Transverse colon (tissue), 4 donors: ENCODE data around the gene DGKE. TPM values are rescaled to one million over a fixed set of nuclear protein-coding genes. Genes with fewer than 3 reads are reported as not detected.
A peak's percentile ranks its signal among the peaks of the same experiment; 100 is the strongest.

ENCODE experiments used
- DNase-seq: peaks from one replicate; pipeline ENCODE4 v3.0.0-alpha.2; 2019
- H3K27ac ChIP-seq, 4 donors: fragments of 200-600 bp; sonication (generic); 2 replicates each; pipeline ENCODE4 v1.5.1; 2016 to 2018; ENCODE audit warnings: inconsistent platforms in 4 of 4
- H3K27me3 ChIP-seq: fragments of 200-600 bp; sonication (generic); 2 replicates; pipeline ENCODE4 v1.5.1; 2017; ENCODE audit warnings: inconsistent platforms
- H3K36me3 ChIP-seq, 4 donors: fragments of 200-600 bp; sonication (generic); 2 replicates each; pipeline ENCODE4 v1.5.1; 2017 to 2019; ENCODE audit warnings: inconsistent platforms in 4 of 4
- H3K4me1 ChIP-seq, 4 donors: fragments of 200-600 bp; sonication (generic); 2 replicates each; pipeline ENCODE4 v1.5.1; 2017 to 2020; ENCODE audit warnings: inconsistent platforms in 4 of 4
- H3K4me3 ChIP-seq, 4 donors: fragments of 200-600 bp; sonication (generic); 1 replicate in 1 of 4; 2 replicates in 3 of 4; pipeline versions ENCODE4 v1.5.1 to v1.6.1; 2017 to 2019; ENCODE audit warnings: inconsistent platforms in 4 of 4
- H3K9me3 ChIP-seq, 2 donors: fragments of 200-600 bp; sonication (generic); 2 replicates each; pipeline ENCODE4 v1.5.1; 2017 to 2019; ENCODE audit warnings: inconsistent platforms in 2 of 2
- EP300 ChIP-seq: sonication (generic); formaldehyde crosslinking; IDR thresholded peaks from one replicate; pipeline ENCODE4 v1.6.1; 2017; ENCODE audit warnings: antibody characterized with exemption, low read depth
- POLR2A ChIP-seq: fragments of 450-650 bp; IDR thresholded peaks from one replicate; pipeline ENCODE4 v1.6.1; 2016; ENCODE audit warnings: antibody characterized with exemption, mild to moderate bottlenecking, moderate library complexity
- POLR2AphosphoS5 ChIP-seq, 3 donors: sonication (generic); formaldehyde crosslinking; IDR thresholded peaks; one replicate each; pipeline ENCODE4 v1.6.1; 2016; ENCODE audit warnings: antibody characterized with exemption in 3 of 3
- WGBS, 2 donors: methylation state at CpG; one replicate each; pipeline ENCODE4 v1.1.5; 2018; ENCODE audit warnings: low coverage in 1 of 2; 5-methylcytosine and 5-hydroxymethylcytosine counted together
- in situ Hi-C, 4 donors: fragments of 200-750 bp; cut with MboI; loops; one replicate each; pipeline versions ENCODE4 v1.15.0 to v1.15.1; 2017; ENCODE audit warnings: low sequenced_read_pairs in 3 of 4, low pct_ligation_motif_present in 1 of 4, low pct_unique_long_range_greater_than_20kb in 1 of 4
- intact Hi-C: fragments of 100-400 bp; cut with DNase I; formaldehyde crosslinking; loops from one replicate; pipeline ENCODE4 v1.15.1; 2023; ENCODE audit warnings: low total_unique reads
- total RNA-seq, 4 donors: library from RNA; depleted of rRNA; stranded (reverse); fragments of >200 nt; gene quantifications; one replicate each; pipeline ENCODE4 v1.1.0, GENCODE V29; 2016
- TF ChIP-seq, protein P1 (sequence below), 5 experiments: fragments of 200-600 bp in 3 of 5; fragments of 450-650 bp in 2 of 5; sonication (generic) in 3 of 5; IDR thresholded peaks; 1 replicate in 2 of 5; 2 replicates in 3 of 5; pipeline ENCODE4 v1.5.1; 2016 to 2017; ENCODE audit warnings: antibody characterized with exemption in 5 of 5, inconsistent platforms in 3 of 5, mild to moderate bottlenecking in 2 of 5, moderate library complexity in 1 of 5

The DGKE gene
- total RNA-seq, 4 donors from 2014 or later: 2.6 to 35.9 (median 11.4) TPM

DNA sequence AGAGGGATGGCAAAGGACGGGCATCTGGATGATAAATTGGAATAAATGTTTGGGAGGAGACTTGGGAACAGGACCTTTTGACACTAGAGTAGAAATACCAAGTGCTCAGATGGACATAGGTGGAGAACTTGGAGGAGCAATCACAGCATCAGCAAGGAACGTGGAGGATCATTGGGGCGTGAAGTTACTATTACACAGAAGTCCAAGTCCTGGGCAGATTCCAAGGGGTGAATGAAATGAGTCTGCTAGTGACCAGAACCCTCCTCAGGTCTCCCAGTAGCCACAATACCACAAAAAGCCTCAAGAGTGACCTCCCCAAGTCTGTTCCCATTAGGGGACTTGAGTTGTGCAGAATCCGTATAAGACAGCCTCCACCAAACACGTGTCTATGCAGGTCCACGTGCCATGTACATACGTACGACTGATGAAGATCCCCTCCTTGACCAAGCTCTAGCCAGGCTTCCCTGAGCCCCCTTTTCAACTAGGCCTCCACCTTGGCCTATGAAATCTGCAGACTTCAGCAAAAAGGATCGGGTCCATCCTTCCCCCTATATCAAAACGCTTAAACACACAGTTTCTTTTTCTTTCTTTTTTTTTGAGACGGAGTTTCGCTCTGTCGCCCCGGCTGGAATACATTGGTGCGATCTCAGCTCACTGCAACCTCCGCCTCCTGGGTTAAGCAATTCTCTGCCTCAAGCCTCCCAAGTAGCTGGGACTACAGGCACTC lies 2.4 kb upstream of the DGKE start:
- Histone ChIP-seq H3K36me3 (no peaks in the 10 kb centered on the region), H3K27me3 (no peaks in the 10 kb centered on the region), H3K4me3 (no peak overlapping the region), H3K4me1 (peaks cover 18 to 42% (median 32%) of the 10 kb centered on the region in 4 donors), H3K9me3 (no peaks in the 10 kb centered on the region), H3K27ac (no peak overlapping the region)
- in situ Hi-C loops: loop anchor here in 1 of 4 donors (25.0 kb wide), 1 partner anchor 281 kb away; no protein-coding TSS in a partner anchor
- no peak for DNase-seq
- intact Hi-C loops: no loop called here
- 87 to 95% methylated on average over 6 to 16 of the region's 16 CpGs for WGBS, 2 donors
- TF ChIP-seq EP300: no peak
- no peak for TF ChIP-seq POLR2AphosphoS5 (IDR thresholded peaks at IDR 0.05)
- TF ChIP-seq, protein P1, sequence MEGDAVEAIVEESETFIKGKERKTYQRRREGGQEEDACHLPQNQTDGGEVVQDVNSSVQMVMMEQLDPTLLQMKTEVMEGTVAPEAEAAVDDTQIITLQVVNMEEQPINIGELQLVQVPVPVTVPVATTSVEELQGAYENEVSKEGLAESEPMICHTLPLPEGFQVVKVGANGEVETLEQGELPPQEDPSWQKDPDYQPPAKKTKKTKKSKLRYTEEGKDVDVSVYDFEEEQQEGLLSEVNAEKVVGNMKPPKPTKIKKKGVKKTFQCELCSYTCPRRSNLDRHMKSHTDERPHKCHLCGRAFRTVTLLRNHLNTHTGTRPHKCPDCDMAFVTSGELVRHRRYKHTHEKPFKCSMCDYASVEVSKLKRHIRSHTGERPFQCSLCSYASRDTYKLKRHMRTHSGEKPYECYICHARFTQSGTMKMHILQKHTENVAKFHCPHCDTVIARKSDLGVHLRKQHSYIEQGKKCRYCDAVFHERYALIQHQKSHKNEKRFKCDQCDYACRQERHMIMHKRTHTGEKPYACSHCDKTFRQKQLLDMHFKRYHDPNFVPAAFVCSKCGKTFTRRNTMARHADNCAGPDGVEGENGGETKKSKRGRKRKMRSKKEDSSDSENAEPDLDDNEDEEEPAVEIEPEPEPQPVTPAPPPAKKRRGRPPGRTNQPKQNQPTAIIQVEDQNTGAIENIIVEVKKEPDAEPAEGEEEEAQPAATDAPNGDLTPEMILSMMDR (IDR thresholded peaks at IDR 0.05): no peak
- TF ChIP-seq POLR2A: no peak

DNA sequence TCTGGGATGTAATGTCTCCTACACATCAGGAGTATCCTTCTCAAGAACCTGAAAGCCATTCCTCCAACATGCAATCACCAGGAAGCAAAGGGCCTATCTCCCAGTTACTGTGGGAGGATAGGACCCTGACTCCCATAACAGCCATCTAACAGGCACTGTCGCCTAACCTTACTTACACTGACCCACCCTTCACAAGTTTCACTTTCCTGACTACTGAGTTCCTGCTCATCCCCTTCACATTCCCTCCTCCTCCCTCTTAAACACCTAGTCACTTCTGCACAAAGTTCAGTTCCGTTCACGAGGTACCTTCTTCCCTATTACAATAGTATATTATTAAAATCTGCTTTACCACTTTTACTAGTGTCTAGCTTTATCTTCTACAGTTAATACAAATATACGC lies 1.5 kb upstream of the DGKE start:
- TF ChIP-seq POLR2AphosphoS5 (IDR thresholded peaks at IDR 0.05): no peak
- TF ChIP-seq, protein P1 (IDR thresholded peaks at IDR 0.05): no peak
- TF ChIP-seq POLR2A: no peak
- 39 to 44% methylated on average over 3 to 4 of the region's 4 CpGs for WGBS, 2 donors
- Histone ChIP-seq H3K27me3 (no peaks in the 10 kb centered on the region), H3K9me3 (no peaks in the 10 kb centered on the region), H3K4me1 (peaks cover 18 to 44% (median 29%) of the 10 kb centered on the region in 4 donors), H3K4me3 (peak overlapping the region in 3 of 4 donors; percentile 61 to 93 (median 86)), H3K36me3 (no peaks in the 10 kb centered on the region), H3K27ac (peak overlapping the region; percentile 91 to 94 (median 93))
- in situ Hi-C loops (loop anchor here in 1 of 4 donors (25.0 kb wide), 1 partner anchor 280 kb away; no protein-coding TSS in a partner anchor), intact Hi-C loops (no loop called here)
- no peak for DNase-seq

DNA sequence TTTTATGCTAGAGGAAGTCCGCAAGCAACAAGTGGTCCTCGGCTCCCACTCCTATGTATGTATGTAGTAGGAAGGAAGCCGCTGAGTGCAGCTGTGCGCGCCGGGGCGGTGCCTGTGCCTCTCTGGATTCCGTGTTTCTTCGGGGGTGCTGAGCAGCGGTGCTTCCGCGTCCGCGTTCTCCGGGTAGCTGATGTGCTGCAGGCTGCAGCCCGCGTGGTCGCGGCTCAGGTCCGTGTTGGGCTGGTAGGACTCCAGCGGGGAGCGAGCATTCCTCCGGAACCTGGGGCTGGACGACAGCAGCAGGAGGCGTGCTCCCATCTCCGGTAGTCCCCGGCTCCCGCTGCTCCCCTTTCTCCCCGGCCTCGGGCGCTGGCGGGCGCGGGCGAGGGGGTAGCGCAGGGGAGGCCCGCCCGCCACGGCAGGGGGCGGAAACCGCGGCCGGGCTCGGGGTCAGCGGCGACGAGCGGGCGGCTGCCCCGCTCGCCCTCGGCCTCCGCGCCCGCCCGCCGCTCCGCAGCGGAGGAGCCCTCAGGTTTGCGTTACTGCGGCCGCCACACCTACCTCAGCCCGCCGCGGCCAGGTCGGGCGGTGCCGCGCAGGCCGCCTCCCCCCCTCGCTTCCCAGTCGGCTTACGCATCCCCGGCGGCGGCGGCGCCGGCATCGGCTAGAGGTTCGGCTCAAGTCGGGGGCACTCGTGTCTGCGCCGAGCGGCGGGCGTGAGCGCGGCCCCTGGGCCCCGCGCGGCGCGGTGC lies 718 bp upstream of the DGKE start:
- H3K4me1 ChIP-seq: peaks cover 18 to 51% (median 31%) of the 10 kb centered on the region in 4 donors

More for the DNA sequence above, 718 bp upstream of the DGKE start:
- TF ChIP-seq EP300 (no peak), POLR2A (no peak), POLR2AphosphoS5 (IDR thresholded peaks at IDR 0.05) (peak in 2 of 3 donors; percentile 17 to 52)
- TF ChIP-seq, protein P1 (IDR thresholded peaks at IDR 0.05): no peak
- no peaks in the 10 kb centered on the region for H3K36me3 ChIP-seq
- H3K9me3 ChIP-seq: no peaks in the 10 kb centered on the region
- no peaks in the 10 kb centered on the region for H3K27me3 ChIP-seq
- in situ Hi-C loops: loop anchor here in 1 of 4 donors (25.0 kb wide), 1 partner anchor 279 kb away; no protein-coding TSS in a partner anchor
- peak overlapping the region; percentile 91 to 94 (median 93) for H3K27ac ChIP-seq
- DNase-seq: peak; percentile 75
- WGBS, 2 donors: 0% methylated on average over 32 of the region's 95 CpGs; no CpG with 5 or more reads in 1 of the 2 donors
- intact Hi-C loops: no loop called here
- peak overlapping the region; percentile 61 to 93 (median 75) for H3K4me3 ChIP-seq
